ENCODE measurements around the gene FAM124B.

Gene FAM124B

DNA sequence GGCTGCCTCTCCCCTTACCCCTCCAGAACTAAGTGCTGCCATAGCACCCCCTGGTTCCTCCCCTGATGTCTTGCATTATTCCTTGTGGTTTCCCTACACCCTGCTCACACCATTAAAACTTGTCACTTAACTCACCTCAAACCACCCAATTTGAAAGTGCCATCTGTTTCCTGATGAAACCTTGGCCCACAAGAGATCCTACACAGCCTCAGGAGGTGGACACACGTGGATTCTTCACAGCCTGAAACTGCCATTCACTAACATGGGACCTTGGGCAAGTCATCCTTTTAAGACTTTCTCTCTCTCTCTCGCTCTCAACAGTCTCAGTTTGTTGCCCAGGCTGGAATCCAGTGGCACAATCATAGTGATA is 27.5 kb upstream of the FAM124B start:
- DNase-seq (ENCODE audit: low spot score in 2 of 2) = no peak
- in situ Hi-C loops (cut with MboI; ENCODE audit: low sequenced_read_pairs) = no loop called here
- Histone ChIP-seq H3K27me3 (ENCODE audit: low read depth) (no peaks in the 10 kb centered on the region), H3K36me3 (replicated peaks) (no peaks in the 10 kb centered on the region), H3K9me3 (no peaks in the 10 kb centered on the region), H3K4me3 (no peak overlapping the region), H3K4me1 (peaks cover 2% of the 10 kb centered on the region; the same call in 1 of the 2 replicates)

DNA sequence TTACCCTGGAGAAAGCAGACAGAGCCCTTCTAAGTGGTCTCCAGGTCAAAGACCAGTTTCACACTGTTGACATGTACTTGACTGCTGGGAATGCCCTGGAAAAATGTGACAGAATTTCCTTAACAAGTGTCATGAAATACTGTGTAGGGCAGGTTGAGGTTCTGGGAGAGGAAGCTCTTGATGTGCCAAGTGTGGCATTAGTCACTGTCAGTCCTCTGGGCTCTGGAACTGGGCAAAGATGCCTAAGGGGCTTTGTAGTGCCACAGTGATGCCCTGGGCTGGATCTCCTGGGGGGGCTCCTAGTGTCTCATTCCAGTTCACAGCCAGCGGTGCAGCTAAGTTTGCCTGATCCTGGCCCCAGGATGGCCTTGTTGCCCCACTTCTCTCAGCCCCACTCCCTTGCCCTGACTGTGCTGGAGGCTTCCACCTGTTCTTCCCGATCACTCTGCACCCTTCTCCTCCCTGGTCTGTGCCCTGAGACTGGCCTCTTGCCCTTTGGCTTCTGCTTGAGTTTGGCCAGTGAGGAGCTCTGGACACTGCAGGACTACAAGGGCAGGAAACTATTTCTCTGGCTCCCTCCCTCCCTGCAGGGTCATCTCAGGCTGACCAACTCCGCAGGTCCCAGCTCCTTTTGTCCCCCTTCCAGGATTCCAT is 27.0 kb upstream of the FAM124B start:
- H3K9me3 ChIP-seq = no peaks in the 10 kb centered on the region
- in situ Hi-C loops (cut with MboI; ENCODE audit: low sequenced_read_pairs) = no loop called here
- no peaks in the 10 kb centered on the region for H3K27me3 ChIP-seq (ENCODE audit: low read depth)
- H3K4me3 ChIP-seq = no peak overlapping the region
- DNase-seq (ENCODE audit: low spot score in 2 of 2) = no peak
- no peaks in the 10 kb centered on the region for H3K36me3 ChIP-seq (replicated peaks)
- peaks cover 2% of the 10 kb centered on the region; the same call in 1 of the 2 replicates for H3K4me1 ChIP-seq

DNA sequence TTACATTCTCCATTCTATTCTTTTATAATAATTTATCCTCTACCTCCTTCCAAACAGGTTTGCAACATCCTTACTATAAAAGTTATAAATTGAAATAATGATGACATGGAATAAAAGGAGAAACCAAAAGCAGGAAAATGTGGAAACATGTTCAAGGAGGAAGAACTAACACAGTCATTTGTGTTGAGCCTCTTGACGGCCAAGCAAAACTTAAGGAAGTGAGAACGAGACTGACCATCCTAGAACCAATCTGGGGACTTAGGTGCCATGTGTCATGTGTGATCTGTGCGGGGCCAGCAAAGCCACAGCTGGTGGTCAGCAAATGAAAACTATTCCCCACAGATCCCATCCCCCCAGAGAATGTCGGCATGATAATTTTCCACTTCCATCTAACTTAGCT is 25.6 kb upstream of the FAM124B start:
- H3K4me3 ChIP-seq = no peak overlapping the region
- H3K9me3 ChIP-seq = no peaks in the 10 kb centered on the region
- no peaks in the 10 kb centered on the region for H3K4me1 ChIP-seq
- no peaks in the 10 kb centered on the region for H3K36me3 ChIP-seq (replicated peaks)
- no peak for DNase-seq (ENCODE audit: low spot score in 2 of 2)
- H3K27me3 ChIP-seq (ENCODE audit: low read depth) = no peaks in the 10 kb centered on the region
- in situ Hi-C loops (cut with MboI; ENCODE audit: low sequenced_read_pairs) = no loop called here

DNA sequence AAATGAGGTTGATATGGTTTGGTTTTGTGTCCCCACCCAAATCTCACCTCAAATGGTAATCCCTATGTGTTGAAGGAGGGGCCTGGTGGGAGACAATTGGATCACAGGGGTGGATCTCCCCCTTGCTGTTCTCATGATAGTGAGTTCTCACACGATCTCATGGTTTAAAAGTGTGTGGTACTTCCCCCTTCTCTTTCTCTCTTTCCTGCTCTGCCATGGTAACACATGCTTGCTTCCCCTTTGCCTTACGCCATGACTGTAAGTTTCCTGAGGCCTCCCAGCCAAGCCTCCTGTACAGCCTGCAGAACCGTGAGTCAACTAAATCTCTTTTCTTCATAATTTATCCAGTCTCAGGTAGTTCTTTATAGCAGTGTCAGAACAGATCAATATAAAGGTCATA is 24.7 kb upstream of the FAM124B start:
- Histone ChIP-seq H3K27me3 (ENCODE audit: low read depth) (no peaks in the 10 kb centered on the region), H3K9me3 (no peaks in the 10 kb centered on the region), H3K36me3 (replicated peaks) (no peaks in the 10 kb centered on the region), H3K4me1 (no peaks in the 10 kb centered on the region), H3K4me3 (no peak overlapping the region)
- DNase-seq (ENCODE audit: low spot score in 2 of 2) = no peak
- in situ Hi-C loops (cut with MboI; ENCODE audit: low sequenced_read_pairs) = no loop called here

DNA sequence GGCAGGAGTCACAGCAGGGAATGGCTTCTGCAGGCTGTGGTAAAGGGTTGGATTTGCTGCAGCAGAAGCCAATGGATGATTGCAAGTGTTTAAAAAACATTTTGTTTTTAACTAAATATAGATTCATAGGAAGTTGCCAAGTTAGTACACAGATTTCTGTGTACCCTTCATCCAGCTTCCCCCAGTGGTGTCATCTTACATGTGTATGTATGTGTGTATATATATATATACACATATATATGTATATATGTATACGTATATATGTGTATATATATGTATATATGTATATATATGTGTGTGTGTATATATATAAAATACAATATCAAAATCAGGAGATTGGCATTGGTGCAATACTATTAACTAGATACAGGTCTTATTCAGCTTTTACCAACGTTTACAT is 19.2 kb upstream of the FAM124B start:
- no peaks in the 10 kb centered on the region for H3K36me3 ChIP-seq (replicated peaks)
- no peaks in the 10 kb centered on the region for H3K4me1 ChIP-seq
- no peaks in the 10 kb centered on the region for H3K9me3 ChIP-seq
- DNase-seq (ENCODE audit: low spot score in 2 of 2) = no peak
- in situ Hi-C loops (cut with MboI; ENCODE audit: low sequenced_read_pairs) = no loop called here
- H3K27me3 ChIP-seq (ENCODE audit: low read depth) = no peaks in the 10 kb centered on the region
- H3K4me3 ChIP-seq = no peak overlapping the region

DNA sequence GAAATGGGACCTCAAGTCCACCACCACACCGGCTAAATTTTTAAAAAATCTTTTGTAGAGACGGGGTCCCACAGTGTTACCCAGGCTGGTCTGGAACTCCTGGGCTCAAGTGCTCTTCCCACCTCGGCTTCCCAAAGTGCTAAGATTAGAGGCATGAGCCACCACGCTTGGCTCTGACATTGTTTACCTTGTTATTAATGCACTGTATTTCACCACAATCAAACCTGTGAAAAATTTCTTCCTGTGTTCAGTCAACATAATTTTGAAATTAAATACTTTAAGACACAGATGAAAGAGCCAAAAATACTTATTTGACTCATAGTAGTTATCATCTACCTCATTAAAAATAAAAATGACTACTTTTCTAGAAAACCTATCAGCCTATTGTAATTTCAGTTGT is 16.0 kb upstream of the FAM124B start:
- Histone ChIP-seq H3K36me3 (replicated peaks) (no peaks in the 10 kb centered on the region), H3K4me1 (no peaks in the 10 kb centered on the region), H3K9me3 (no peaks in the 10 kb centered on the region), H3K27me3 (ENCODE audit: low read depth) (no peaks in the 10 kb centered on the region), H3K4me3 (no peak overlapping the region)
- no peak for DNase-seq (ENCODE audit: low spot score in 2 of 2)
- in situ Hi-C loops (cut with MboI; ENCODE audit: low sequenced_read_pairs) = no loop called here

DNA sequence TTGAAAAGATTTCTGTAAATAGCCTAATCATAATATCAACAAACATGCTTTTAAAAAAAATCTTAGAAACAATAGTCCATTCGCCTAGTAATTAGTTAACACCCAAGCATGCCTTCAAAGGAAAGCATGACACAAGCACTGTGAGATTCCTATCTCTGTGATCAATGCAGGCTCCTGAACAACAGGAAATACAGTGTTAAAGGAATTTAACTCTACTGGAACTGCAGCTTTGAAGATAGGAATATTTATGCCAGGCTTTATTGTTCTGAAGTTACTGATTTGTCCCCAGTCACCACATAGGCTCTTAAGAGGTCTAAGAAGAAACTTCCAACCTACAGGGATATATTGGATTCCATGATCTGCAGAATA is 15.4 kb upstream of the FAM124B start:
- DNase-seq (ENCODE audit: low spot score in 2 of 2) = no peak

DNA sequence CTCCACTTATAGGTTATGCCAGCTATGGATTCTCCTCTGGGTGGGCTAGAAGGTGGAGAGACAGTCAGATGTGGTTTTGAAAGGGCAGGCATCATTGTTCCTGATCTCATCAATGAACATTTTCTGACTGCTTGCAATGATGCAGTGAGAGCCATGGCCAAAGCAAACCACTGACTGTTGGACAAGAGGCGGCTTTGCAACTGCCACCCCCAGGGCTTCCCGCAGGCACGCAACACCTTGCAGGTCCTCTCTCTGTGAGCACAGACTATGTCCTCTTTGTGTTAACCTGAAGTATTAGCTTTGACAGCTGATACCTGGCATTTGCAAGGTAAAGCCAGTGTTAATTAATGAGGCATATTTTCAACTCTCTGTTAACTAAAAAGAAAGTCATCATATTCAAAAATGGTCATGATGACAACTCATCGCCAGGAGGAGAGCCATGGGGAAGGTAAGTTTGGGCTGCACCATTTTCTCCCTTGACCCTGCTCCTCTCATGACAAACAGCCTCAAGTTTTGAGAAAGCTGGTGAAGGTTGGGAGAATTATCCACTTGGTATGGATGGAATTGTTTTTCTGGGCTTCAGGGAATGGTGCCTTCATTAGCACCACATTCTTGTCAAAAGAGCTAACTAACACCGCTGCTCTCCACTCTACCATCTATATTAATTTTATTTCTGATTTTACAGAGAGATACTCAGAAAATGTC is 14.9 kb upstream of the FAM124B start:
- no peak for DNase-seq (ENCODE audit: low spot score in 2 of 2)
- Histone ChIP-seq H3K36me3 (replicated peaks) (no peaks in the 10 kb centered on the region), H3K4me3 (no peak overlapping the region), H3K9me3 (no peaks in the 10 kb centered on the region), H3K4me1 (no peaks in the 10 kb centered on the region), H3K27me3 (ENCODE audit: low read depth) (no peaks in the 10 kb centered on the region)
- in situ Hi-C loops (cut with MboI; ENCODE audit: low sequenced_read_pairs) = no loop called here

More for the DNA sequence above, 15.4 kb upstream of the FAM124B start:
- H3K4me1 ChIP-seq = no peaks in the 10 kb centered on the region
- H3K4me3 ChIP-seq = no peak overlapping the region
- in situ Hi-C loops (cut with MboI; ENCODE audit: low sequenced_read_pairs) = no loop called here
- no peaks in the 10 kb centered on the region for H3K9me3 ChIP-seq
- H3K36me3 ChIP-seq (replicated peaks) = no peaks in the 10 kb centered on the region
- no peaks in the 10 kb centered on the region for H3K27me3 ChIP-seq (ENCODE audit: low read depth)

DNA sequence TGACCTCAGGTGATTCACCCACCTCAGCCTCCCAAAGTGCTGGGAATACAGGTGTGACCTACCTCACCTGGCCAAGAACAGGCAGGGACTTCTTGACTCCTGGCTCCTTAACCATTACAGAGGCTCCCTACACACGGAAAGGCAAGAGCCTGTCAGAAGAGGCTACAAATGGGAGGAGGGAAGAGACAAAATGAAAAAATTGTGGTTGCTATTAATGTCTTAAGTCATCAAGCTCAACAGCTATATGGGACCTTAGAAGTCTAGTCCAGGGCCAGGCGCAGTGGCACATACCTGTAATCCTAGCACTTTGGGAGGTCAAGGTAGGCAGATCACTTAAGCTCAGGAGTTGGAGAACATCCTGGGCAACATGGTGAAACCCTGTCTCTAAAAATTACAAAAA is 11.5 kb upstream of the FAM124B start:
- Histone ChIP-seq H3K4me3 (no peak overlapping the region), H3K36me3 (replicated peaks) (no peaks in the 10 kb centered on the region), H3K27me3 (ENCODE audit: low read depth) (no peaks in the 10 kb centered on the region), H3K4me1 (no peaks in the 10 kb centered on the region), H3K9me3 (no peaks in the 10 kb centered on the region)
- no peak for DNase-seq (ENCODE audit: low spot score in 2 of 2)
- in situ Hi-C loops (cut with MboI; ENCODE audit: low sequenced_read_pairs) = no loop called here

DNA sequence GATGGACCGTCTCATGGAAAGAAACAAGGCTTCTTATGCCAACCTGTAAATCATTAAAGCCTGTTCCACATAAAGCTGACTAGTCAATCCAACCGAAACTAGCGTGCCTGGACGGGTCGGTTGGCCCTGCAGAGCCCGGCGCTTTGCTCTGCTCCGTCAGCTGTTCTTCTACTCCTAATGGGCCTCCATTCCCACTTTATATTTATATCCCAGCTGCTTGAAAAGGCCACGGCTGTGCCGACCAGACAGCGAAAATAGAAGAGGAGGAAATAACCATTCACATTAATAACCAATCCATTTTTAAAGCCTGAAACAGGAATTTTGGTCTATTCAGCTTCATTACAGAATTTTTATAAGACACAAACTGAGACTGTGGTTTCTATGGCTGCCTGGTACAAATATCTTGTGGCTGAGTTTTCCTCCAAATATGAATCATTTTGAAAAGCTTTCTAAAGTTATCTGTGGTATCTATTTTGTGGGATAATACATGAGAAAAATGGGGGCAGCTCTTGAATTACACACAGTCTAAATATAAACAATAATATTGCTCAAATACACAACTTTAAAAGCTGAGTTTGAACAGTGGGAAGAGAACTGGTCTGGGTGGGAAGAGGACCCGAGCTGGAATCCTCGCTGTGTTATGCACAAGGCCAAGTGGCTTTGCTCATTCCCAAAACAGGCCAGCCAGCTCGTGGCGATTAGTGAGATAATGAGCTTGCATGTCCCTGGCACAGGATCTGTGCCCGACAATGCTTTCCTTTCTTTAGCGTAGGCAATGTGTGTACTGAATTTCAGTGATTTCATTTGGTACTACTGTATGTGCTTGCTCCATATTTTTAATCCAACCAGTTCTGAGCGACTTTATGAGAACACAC is 10.5 kb upstream of the FAM124B start:
- H3K36me3 ChIP-seq (replicated peaks) = no peaks in the 10 kb centered on the region
- no peak overlapping the region for H3K4me3 ChIP-seq
- H3K9me3 ChIP-seq = no peaks in the 10 kb centered on the region
- H3K4me1 ChIP-seq = no peaks in the 10 kb centered on the region
- no peak for DNase-seq (ENCODE audit: low spot score in 2 of 2)
- in situ Hi-C loops (cut with MboI; ENCODE audit: low sequenced_read_pairs) = no loop called here
- H3K27me3 ChIP-seq (ENCODE audit: low read depth) = no peaks in the 10 kb centered on the region

DNA sequence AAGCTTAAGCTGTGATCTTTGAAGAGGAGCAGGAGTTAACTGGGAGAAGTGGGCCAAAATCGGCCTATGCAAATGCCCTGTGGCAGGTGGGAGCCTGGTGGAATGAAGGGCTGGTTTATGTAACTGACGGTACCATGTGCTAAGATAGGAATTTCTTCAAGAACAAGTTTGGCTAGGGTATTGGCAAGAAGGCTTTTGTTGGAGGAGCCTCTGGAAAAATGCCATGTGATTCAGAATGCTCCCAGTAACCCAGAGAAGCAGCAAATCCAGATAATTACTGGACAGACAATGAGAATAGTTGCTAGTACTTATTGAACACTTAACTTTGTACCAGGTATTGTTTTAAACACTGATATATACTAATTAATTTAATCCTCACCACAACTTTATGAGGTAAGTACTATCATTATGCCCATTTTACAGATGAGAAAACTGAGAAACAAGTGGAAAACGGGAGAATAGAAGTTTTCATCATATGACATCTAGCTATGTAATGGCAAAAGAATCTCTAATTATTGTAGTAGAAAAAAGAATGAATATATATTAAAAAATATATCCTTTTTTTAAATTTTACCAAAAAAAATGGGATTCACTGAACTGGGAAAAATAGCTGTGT is 9.1 kb upstream of the FAM124B start:
- in situ Hi-C loops (cut with MboI; ENCODE audit: low sequenced_read_pairs) = no loop called here
- Histone ChIP-seq H3K4me3 (no peak overlapping the region), H3K27me3 (ENCODE audit: low read depth) (no peaks in the 10 kb centered on the region), H3K9me3 (no peaks in the 10 kb centered on the region), H3K4me1 (no peaks in the 10 kb centered on the region), H3K36me3 (replicated peaks) (no peaks in the 10 kb centered on the region)
- no peak for DNase-seq (ENCODE audit: low spot score in 2 of 2)

DNA sequence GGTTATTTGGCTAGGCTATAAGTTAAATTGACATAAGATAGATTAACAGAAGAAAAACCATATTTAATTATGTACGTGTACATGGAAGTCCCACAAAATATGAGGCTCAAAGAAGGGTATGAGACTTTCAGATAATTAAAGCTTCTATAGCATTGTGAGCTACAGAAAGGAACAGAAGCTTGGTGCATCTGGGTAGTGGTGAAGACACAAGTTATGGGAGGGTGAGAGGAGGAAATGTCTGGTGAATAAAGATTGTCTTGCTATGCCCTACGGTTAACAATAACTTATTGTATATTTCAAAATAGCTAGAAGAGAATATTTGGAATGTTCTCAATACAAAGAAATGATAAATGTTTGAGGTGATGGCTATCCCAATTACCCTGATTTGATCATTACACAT is 6.8 kb upstream of the FAM124B start:
- in situ Hi-C loops (cut with MboI; ENCODE audit: low sequenced_read_pairs) = no loop called here
- Histone ChIP-seq H3K27me3 (ENCODE audit: low read depth) (no peaks in the 10 kb centered on the region), H3K4me3 (no peak overlapping the region), H3K9me3 (no peaks in the 10 kb centered on the region), H3K36me3 (replicated peaks) (no peaks in the 10 kb centered on the region), H3K4me1 (no peaks in the 10 kb centered on the region)
- no peak for DNase-seq (ENCODE audit: low spot score in 2 of 2)

DNA sequence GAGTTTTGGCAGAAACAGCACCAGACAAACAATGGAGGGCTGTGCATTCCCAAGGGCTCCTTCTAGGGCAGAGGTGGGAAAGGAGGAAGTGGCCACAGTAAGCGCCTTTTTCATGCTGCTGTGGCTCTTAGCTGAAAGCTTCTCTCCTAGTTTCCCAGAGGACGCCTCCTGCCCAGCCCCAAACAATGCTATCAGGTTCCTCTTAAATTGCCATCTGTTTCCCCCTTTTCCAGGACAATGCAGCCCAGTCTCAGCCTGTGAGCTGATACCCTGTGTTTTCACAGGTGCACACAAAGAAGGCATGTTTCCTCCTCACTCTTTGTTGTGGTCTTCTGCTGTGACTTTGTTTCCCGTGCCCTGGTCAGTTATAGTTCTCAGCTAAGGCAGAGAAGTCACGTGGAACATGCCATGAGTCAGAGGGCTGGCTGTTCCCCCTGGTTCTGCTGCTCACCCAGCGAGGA is 5.4 kb upstream of the FAM124B start:
- Histone ChIP-seq H3K36me3 (replicated peaks) (no peaks in the 10 kb centered on the region), H3K27me3 (ENCODE audit: low read depth) (no peaks in the 10 kb centered on the region), H3K4me1 (peaks cover under 1% of the 10 kb centered on the region; the same call in 1 of the 2 replicates), H3K9me3 (no peaks in the 10 kb centered on the region), H3K4me3 (no peak overlapping the region)
- in situ Hi-C loops (cut with MboI; ENCODE audit: low sequenced_read_pairs) = no loop called here
- no peak for DNase-seq (ENCODE audit: low spot score in 2 of 2)
